GM10248 (cell line): ENCODE results near the gene UPK2.
"Not testable (repeated sequence)": the region's sequence is repeated elsewhere in the genome, so short reads cannot be mapped to it uniquely, and the experiment has no call there.

Experiments used
- CTCF ChIA-PET: fragments of 300-600 bp; sonication (Branson Sonifier 250); formaldehyde crosslinking; extraction: SDS; loops from one replicate; lab custom pipeline; 2021; ENCODE audit warnings: antibody characterized with exemption; lab: Yijun Ruan, JAX
- POLR2A ChIA-PET: fragments of 350-650 bp; sonication (Branson Sonifier 250); formaldehyde crosslinking; extraction: SDS; loops from one replicate; lab custom pipeline; 2020; ENCODE audit warnings: antibody characterized with exemption; lab: Yijun Ruan, JAX
- DNase-seq: peaks from one replicate; pipeline ENCODE4 v3.0.0; 2012; ENCODE audit errors: extremely low spot score
- TF ChIP-seq, protein P1 (sequence below): IDR thresholded peaks from 2 replicates; pipeline ENCODE4 v1.5.1; 2012; ENCODE audit warnings: mild to moderate bottlenecking, low read depth; ENCODE audit errors: extremely low read depth, missing control alignments, control extremely low read depth

UPK2 gene

GRCh38 chr11:118956847-118957469 is 860 bp downstream of the UPK2 start:
- DNase-seq, result no peak
- CTCF ChIA-PET, result interaction anchor here (0.9 to 4.7 kb wide), 28 partner anchors 8 to 362 kb away, joined by 3 to 37 read pairs (median 4); partner anchors contain the start of gene CENATAC
- POLR2A ChIA-PET, result no interaction called here
- TF ChIP-seq, protein P1, sequence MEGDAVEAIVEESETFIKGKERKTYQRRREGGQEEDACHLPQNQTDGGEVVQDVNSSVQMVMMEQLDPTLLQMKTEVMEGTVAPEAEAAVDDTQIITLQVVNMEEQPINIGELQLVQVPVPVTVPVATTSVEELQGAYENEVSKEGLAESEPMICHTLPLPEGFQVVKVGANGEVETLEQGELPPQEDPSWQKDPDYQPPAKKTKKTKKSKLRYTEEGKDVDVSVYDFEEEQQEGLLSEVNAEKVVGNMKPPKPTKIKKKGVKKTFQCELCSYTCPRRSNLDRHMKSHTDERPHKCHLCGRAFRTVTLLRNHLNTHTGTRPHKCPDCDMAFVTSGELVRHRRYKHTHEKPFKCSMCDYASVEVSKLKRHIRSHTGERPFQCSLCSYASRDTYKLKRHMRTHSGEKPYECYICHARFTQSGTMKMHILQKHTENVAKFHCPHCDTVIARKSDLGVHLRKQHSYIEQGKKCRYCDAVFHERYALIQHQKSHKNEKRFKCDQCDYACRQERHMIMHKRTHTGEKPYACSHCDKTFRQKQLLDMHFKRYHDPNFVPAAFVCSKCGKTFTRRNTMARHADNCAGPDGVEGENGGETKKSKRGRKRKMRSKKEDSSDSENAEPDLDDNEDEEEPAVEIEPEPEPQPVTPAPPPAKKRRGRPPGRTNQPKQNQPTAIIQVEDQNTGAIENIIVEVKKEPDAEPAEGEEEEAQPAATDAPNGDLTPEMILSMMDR, result no peak

- TF ChIP-seq, protein P1, result no peak
- DNase-seq, result no peak
- POLR2A ChIA-PET, result no interaction called here
- CTCF ChIA-PET, result interaction anchor here (0.9 to 4.7 kb wide), 24 partner anchors 7 to 350 kb away, joined by 3 to 37 read pairs (median 6); partner anchors contain the start of genes BCL9L and CENATAC
These were observed 1.5 kb downstream of the UPK2 start for GRCh38 chr11:118957549-118957948.

GRCh38 chr11:118957968-118958367 is 1.9 kb downstream of the UPK2 start:
- POLR2A ChIA-PET, result no interaction called here
- no peak for DNase-seq
- TF ChIP-seq, protein P1, result no peak
- CTCF ChIA-PET, result interaction anchor here (0.9 to 4.7 kb wide), 12 partner anchors 10 to 350 kb away, joined by 3 to 37 read pairs (median 7); partner anchors contain the start of genes BCL9L and CENATAC

GRCh38 chr11:118958577-118958976 is 2.5 kb downstream of the UPK2 start:
- DNase-seq, result no peak
- ChIA-PET POLR2A (no interaction called here), CTCF (interaction anchor here (1.0 to 4.7 kb wide), 4 partner anchors 9 to 269 kb away, joined by 4 to 21 read pairs (median 10); no protein-coding TSS in a partner anchor)
- TF ChIP-seq, protein P1, result no peak

- no peak for DNase-seq
- POLR2A ChIA-PET, result no interaction called here
- CTCF ChIA-PET, result interaction anchor here (1.0 to 1.7 kb wide), 2 partner anchors 59 to 272 kb away, joined by 3 to 5 read pairs; no protein-coding TSS in a partner anchor
- TF ChIP-seq, protein P1, result no peak
These were observed 5.1 kb downstream of the UPK2 start for GRCh38 chr11:118961189-118961588.

GRCh38 chr11:118961591-118961990 is 5.5 kb downstream of the UPK2 start:
- POLR2A ChIA-PET, result no interaction called here
- DNase-seq, result no peak
- CTCF ChIA-PET, result interaction anchor here (1.0 to 1.7 kb wide), 2 partner anchors 59 to 272 kb away, joined by 3 to 5 read pairs; no protein-coding TSS in a partner anchor
- TF ChIP-seq, protein P1, result no peak

DNA sequence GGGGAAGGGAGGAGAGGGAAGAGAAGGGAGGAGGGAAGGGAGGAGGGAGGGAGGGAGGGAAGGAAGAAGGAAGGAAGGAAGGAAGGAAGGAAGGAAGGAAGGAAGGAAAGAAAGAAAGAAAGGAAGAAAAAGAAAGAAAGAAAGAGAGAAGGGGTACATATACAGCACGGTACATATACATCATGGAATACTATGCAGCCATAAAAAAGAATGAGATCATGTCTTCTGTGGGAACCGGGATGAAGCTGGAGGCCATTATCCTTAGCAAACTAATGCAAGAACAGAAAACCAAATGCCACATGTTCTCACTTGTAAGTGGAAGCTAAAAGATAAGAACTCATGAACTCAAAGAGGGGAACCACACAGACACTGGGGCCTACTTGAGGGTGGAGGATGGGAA is 13.4 kb downstream of the UPK2 start:
- CTCF ChIA-PET, DNase-seq, POLR2A ChIA-PET: not testable (repeated sequence)
